A549 (cell line): ENCODE measurements around the gene SPDYE4. TPM values are rescaled to one million over a fixed set of nuclear protein-coding genes. Genes with fewer than 3 reads are reported as not detected.

Experiments
- ATAC-seq, 2 experiments: fragments of 200-7000 bp in 1 of 2; fragments of >200 bp in 1 of 2; cut with Nextera tagmentation in 1 of 2; cut with Tn5 transposase in 1 of 2; 3 replicates each; pipeline versions ENCODE4 v1.8.0 to v1.9.1; 2018 to 2020; ENCODE audit warnings: mild to moderate bottlenecking in 1 of 2, moderate library complexity in 1 of 2
- CTCF ChIA-PET: fragments of 300-600 bp; sonication (Branson Sonifier 250); formaldehyde crosslinking; extraction: SDS; loops from one replicate; lab custom pipeline; 2021; ENCODE audit warnings: antibody characterized with exemption, inconsistent platforms; lab: Yijun Ruan, JAX
- POLR2A ChIA-PET: fragments of 350-600 bp; formaldehyde crosslinking; extraction: SDS; loops from one replicate; lab custom pipeline; 2021; ENCODE audit warnings: antibody characterized with exemption, inconsistent platforms; lab: Yijun Ruan, JAX
- DNase-seq, 2 experiments: peaks; one replicate each; pipeline versions ENCODE4 v3.0.0 to v3.0.0-alpha.2; 2011 to 2016; ENCODE audit warnings: low read depth in 1 of 2, low spot score in 1 of 2
- FAIRE-seq: peaks from 2 replicates; lab custom pipeline; 2011; peaks lifted over from hg19 to GRCh38; lab: Jason Lieb, UNC
- H3K27ac ChIP-seq, 2 experiments: fragments of >200 bp; sonication (Bioruptor Twin); formaldehyde crosslinking; 3 replicates each; pipeline ENCODE4 v1.5.1; 2016 to 2017
- H3K4me1 ChIP-seq: fragments of >200 bp; sonication (Bioruptor Twin); formaldehyde crosslinking; 3 replicates; pipeline ENCODE4 v1.6.1; 2016
- H3K4me2 ChIP-seq: fragments of >200 bp; sonication (Bioruptor Twin); formaldehyde crosslinking; 3 replicates; pipeline ENCODE4 v1.6.1; 2016
- H3K4me3 ChIP-seq: fragments of >200 bp; sonication (Bioruptor Twin); formaldehyde crosslinking; 3 replicates; pipeline ENCODE4 v1.5.1; 2016
- H3K9me3 ChIP-seq: fragments of >200 bp; sonication (Bioruptor Twin); formaldehyde crosslinking; 3 replicates; pipeline ENCODE4 v1.6.1; 2016
- BHLHE40 ChIP-seq: IDR thresholded peaks from 2 replicates; pipeline ENCODE4 v1.6.1; 2012; ENCODE audit warnings: low read depth, low read length, inconsistent platforms
- CEBPB ChIP-seq, 2 experiments: fragments of >200 bp in 1 of 2; sonication (Bioruptor Twin) in 1 of 2; formaldehyde crosslinking in 1 of 2; IDR thresholded peaks; 2 replicates each; pipeline ENCODE4 v1.6.1; 2012 to 2016
- CHD2 ChIP-seq: fragments of 150-350 bp; IDR thresholded peaks from 2 replicates; pipeline ENCODE4 v1.6.1; 2014; ENCODE audit warnings: low read length; ENCODE audit not compliant: partially characterized antibody
- FOSB ChIP-seq: fragments of 250-450 bp; sonication (Bioruptor Pico); IDR thresholded peaks from 2 replicates; pipeline ENCODE4 v1.5.0; 2020; ENCODE audit warnings: mild to moderate bottlenecking, moderate library complexity
- FOXS1 ChIP-seq: fragments of 250-450 bp; sonication (Bioruptor Pico); IDR thresholded peaks from 2 replicates; pipeline ENCODE4 v1.5.0; 2020; ENCODE audit warnings: mild to moderate bottlenecking, moderate library complexity
- GATA3 ChIP-seq: IDR thresholded peaks from 2 replicates; pipeline ENCODE4 v1.6.1; 2012; ENCODE audit warnings: borderline replicate concordance
- HEYL ChIP-seq: fragments of 250-450 bp; sonication (Bioruptor Pico); IDR thresholded peaks from 2 replicates; pipeline ENCODE4 v1.8.0; 2021; ENCODE audit warnings: mild to moderate bottlenecking, moderate library complexity
- HOXB13 ChIP-seq: fragments of 250-450 bp; sonication (Bioruptor Pico); IDR thresholded peaks from 2 replicates; pipeline ENCODE4 v1.5.0; 2020; ENCODE audit warnings: low read depth, mild to moderate bottlenecking, moderate library complexity
- HOXB5 ChIP-seq: fragments of 250-450 bp; sonication (Bioruptor Pico); IDR thresholded peaks from 2 replicates; pipeline ENCODE4 v1.5.0; 2020; ENCODE audit warnings: mild to moderate bottlenecking, moderate library complexity
- JUN ChIP-seq, 2 experiments: fragments of >200 bp; sonication (Bioruptor Twin); formaldehyde crosslinking; IDR thresholded peaks; 2 replicates in 1 of 2; 3 replicates in 1 of 2; pipeline ENCODE4 v1.6.1; 2016 to 2017
- KDM5A ChIP-seq: fragments of 200-600 bp; sonication (generic); IDR thresholded peaks from 2 replicates; pipeline ENCODE4 v1.6.1; 2016; ENCODE audit warnings: antibody characterized with exemption, mild to moderate bottlenecking
- MAFK ChIP-seq: fragments of 450-650 bp; IDR thresholded peaks from 2 replicates; pipeline ENCODE4 v1.6.1; 2014; ENCODE audit not compliant: partially characterized antibody
- MYC ChIP-seq: IDR thresholded peaks from 2 replicates; pipeline ENCODE4 v1.6.1; 2012; ENCODE audit warnings: mild to moderate bottlenecking, inconsistent platforms, low read length, improper control_type of control experiment, borderline replicate concordance
- POLR2A ChIP-seq: IDR thresholded peaks from 2 replicates; pipeline ENCODE4 v1.6.1; 2012; ENCODE audit warnings: mild to moderate bottlenecking, low read length
- RAD21 ChIP-seq, 2 experiments: fragments of >200 bp in 1 of 2; sonication (Bioruptor Twin) in 1 of 2; formaldehyde crosslinking in 1 of 2; IDR thresholded peaks in 1 of 2; conservative IDR thresholded peaks in 1 of 2; 2 replicates in 1 of 2; 3 replicates in 1 of 2; pipeline ENCODE4 v1.6.1; 2012 to 2018; ENCODE audit warnings: inconsistent platforms in 1 of 2
- RARB ChIP-seq: fragments of 250-450 bp; sonication (Bioruptor Pico); IDR thresholded peaks from 2 replicates; pipeline ENCODE4 v1.8.0; 2021; ENCODE audit warnings: mild to moderate bottlenecking, moderate library complexity
- RCOR1 ChIP-seq: fragments of 150-350 bp; IDR thresholded peaks from 2 replicates; pipeline ENCODE4 v1.6.1; 2014; ENCODE audit warnings: antibody characterized with exemption, low read length, low read depth
- RNF2 ChIP-seq: fragments of 200-600 bp; sonication (generic); IDR thresholded peaks from 2 replicates; pipeline ENCODE4 v1.6.1; 2016; ENCODE audit warnings: low read depth, mild to moderate bottlenecking, antibody characterized with exemption, moderate library complexity, borderline replicate concordance
- SREBF2 ChIP-seq: fragments of 450-650 bp; IDR thresholded peaks from 2 replicates; pipeline ENCODE4 v1.6.1; 2014; ENCODE audit warnings: mild to moderate bottlenecking, moderate library complexity
- TP53 ChIP-seq: fragments of 250-450 bp; sonication (Bioruptor Pico); IDR thresholded peaks from 2 replicates; pipeline ENCODE4 v1.5.0; 2021; ENCODE audit warnings: mild to moderate bottlenecking, moderate library complexity
- ZFP36 ChIP-seq: fragments of 450-650 bp; IDR thresholded peaks from 2 replicates; pipeline ENCODE4 v1.6.1; 2014; ENCODE audit warnings: borderline replicate concordance; ENCODE audit not compliant: partially characterized antibody
- ZSCAN20 ChIP-seq: fragments of 250-450 bp; sonication (Bioruptor Pico); IDR thresholded peaks from 2 replicates; pipeline ENCODE4 v1.8.0; 2022; ENCODE audit warnings: mild to moderate bottlenecking, moderate library complexity
- WGBS: methylation state at CpG from one replicate; pipeline ENCODE4 v1.1.6; 2017; ENCODE audit errors: missing lambda C conversion rate; 5-methylcytosine and 5-hydroxymethylcytosine counted together
- polyA plus RNA-seq, 4 experiments: library from polyadenylated mRNA; depleted of rRNA in 3 of 4; stranded (reverse); fragments of >200 nt; fragmentation: RNase III in 1 of 4; extraction: RNeasy Plus Mini Kit Qiagen cat#74134 plus additional on column Dnase treatment in 1 of 4; gene quantifications; 2 replicates in 3 of 4; 3 replicates in 1 of 4; pipeline ENCODE4 v1.2.3, GENCODE V29; 2011 to 2017
- TF ChIP-seq, protein P1 (sequence below): fragments of >200 bp; sonication (Bioruptor Twin); formaldehyde crosslinking; IDR thresholded peaks from 3 replicates; pipeline ENCODE4 v1.6.1; 2016
- TF ChIP-seq, protein P2 (sequence below): IDR thresholded peaks from 2 replicates; pipeline ENCODE4 v1.6.1; 2012
- TF ChIP-seq, protein P3 (sequence below): fragments of >200 bp; sonication (Bioruptor Twin); formaldehyde crosslinking; IDR thresholded peaks from 2 replicates; pipeline ENCODE4 v1.6.1; 2016
- TF ChIP-seq, protein P4 (sequence below): IDR thresholded peaks from 2 replicates; pipeline ENCODE4 v1.6.1; 2012

SPDYE4 gene
- polyA plus RNA-seq, 2 of the 4 experiments (the other 2 are of a cell fraction) = not detected

DNA sequence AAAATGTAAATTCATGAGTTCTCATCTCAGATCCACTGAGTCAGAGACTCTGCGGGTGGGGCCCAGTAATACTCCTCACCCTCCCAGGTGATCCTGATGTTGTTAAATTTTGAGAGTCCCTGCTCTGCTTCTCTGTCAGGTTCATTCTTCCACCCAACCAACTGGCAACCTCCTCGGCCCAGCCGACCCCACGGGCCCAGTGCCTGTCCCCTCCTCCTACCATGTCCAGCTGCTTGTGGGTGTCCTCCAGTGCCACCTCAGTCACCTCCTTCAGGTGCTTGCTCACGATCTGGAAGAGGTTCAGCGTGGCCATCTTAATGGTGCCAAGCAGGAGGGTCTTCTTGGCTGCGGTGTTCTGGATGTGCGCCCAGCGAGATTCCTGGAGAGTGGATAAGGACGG lies 23.5 kb downstream of the SPDYE4 start:
- Histone ChIP-seq H3K4me2 (no peak overlapping the region), H3K4me3 (no peak overlapping the region), H3K9me3 (no peaks in the 10 kb centered on the region), H3K4me1 (no peaks in the 10 kb centered on the region), H3K27ac (no peak overlapping the region)
- TF ChIP-seq ZSCAN20 (CRISPR knock-in tag) = no peak
- no peak for TF ChIP-seq CEBPB (IDR thresholded peaks at IDR 0.05)
- no peak for TF ChIP-seq FOXS1 (CRISPR knock-in tag)
- TF ChIP-seq HOXB13 (CRISPR knock-in tag) = no peak
- TF ChIP-seq GATA3 = no peak
- TF ChIP-seq RAD21 (conservative IDR thresholded peaks at IDR 0.05 in 1 of 2, IDR thresholded peaks at IDR 0.05 in 1 of 2) = no peak
- no peak for TF ChIP-seq RNF2
- TF ChIP-seq FOSB (CRISPR knock-in tag) = no peak
- TF ChIP-seq MAFK = no peak
- TF ChIP-seq, protein P1, sequence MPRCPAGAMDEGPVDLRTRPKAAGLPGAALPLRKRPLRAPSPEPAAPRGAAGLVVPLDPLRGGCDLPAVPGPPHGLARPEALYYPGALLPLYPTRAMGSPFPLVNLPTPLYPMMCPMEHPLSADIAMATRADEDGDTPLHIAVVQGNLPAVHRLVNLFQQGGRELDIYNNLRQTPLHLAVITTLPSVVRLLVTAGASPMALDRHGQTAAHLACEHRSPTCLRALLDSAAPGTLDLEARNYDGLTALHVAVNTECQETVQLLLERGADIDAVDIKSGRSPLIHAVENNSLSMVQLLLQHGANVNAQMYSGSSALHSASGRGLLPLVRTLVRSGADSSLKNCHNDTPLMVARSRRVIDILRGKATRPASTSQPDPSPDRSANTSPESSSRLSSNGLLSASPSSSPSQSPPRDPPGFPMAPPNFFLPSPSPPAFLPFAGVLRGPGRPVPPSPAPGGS = no peak
- TF ChIP-seq JUN (IDR thresholded peaks at IDR 0.05) = no peak
- no peak for TF ChIP-seq RARB (CRISPR knock-in tag)
- no peak for TF ChIP-seq KDM5A
- no peak for TF ChIP-seq MYC
- TF ChIP-seq POLR2A = no peak
- no peak for TF ChIP-seq CHD2
- no peak for TF ChIP-seq TP53 (CRISPR knock-in tag)
- no peak for FAIRE-seq
- ATAC-seq = no peak
- WGBS = 78% methylated on average over 10 of the region's 10 CpGs
- POLR2A ChIA-PET = no interaction called here
- no peak for DNase-seq
- CTCF ChIA-PET = interaction anchor here (2.7 kb wide), 1 partner anchor 12 kb away, joined by 12 read pairs; no protein-coding TSS in a partner anchor

DNA sequence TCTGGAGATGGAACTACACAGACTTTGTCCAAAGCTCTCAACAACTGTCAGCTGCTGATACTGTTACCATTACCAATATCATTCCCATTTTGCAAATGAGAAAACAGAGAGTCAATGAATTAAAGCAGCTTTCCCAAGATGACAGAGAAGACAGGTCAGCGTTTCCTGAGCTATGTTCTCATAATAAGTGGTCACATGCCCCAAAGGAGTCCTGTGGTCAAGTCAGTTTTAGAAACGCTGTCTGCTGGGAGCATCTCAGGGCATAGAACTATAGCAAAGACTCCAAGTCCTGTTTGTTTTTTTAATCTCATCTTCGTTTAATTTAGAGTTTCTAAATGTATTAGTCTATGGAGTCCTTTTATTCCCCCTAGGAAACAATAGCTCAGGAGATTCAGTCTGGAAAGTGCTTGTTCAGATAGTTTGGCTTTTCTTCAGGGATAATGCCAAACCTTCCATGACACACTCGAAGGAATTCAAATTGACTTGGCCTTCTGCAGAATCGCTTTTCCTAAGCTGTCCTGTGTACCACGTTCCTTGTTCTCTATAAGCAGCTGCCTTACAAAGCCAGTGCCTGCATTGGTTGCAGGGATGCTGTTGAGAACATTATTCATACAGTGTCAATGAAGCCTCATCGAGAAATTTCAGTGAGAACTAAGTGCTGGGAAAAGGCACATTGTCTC lies 25.8 kb downstream of the SPDYE4 start:
- CTCF ChIA-PET = interaction anchor here (0.6 to 2.7 kb wide), 7 partner anchors 8 to 349 kb away, joined by 3 to 12 read pairs (median 3); no protein-coding TSS in a partner anchor
- ATAC-seq (0 out of 6 replicates have a peak, but pooled peaks of 1 of the 2 experiments have one; percentile 16), FAIRE-seq (no peak)

DNA sequence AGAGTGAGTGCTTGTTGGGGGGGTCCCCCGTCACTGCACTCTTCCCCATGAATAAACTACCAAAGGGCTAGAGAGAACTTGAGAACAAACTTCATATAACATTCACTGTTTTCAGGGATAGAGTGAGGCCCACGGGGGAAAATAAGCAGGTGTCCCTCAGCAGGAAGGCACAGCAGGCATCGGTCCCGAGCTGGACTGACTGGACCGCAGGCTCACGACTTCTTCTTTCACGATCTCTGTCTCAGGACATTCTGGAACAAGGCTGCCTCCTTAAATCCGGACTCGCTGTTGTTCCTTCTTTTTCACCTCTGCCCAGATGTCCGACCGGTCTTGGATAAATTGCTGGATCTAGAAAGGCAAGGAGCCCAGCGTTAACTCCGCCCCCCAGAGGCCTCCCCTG lies 28.5 kb downstream of the SPDYE4 start:
- no peak for DNase-seq
- Histone ChIP-seq H3K4me1 (no peaks in the 10 kb centered on the region), H3K9me3 (no peaks in the 10 kb centered on the region), H3K4me3 (no peak overlapping the region), H3K4me2 (no peak overlapping the region), H3K27ac (no peak overlapping the region)
- no peak for FAIRE-seq
- POLR2A ChIA-PET = no interaction called here
- CTCF ChIA-PET = interaction anchor here (0.7 to 0.9 kb wide), 2 partner anchors 308 to 320 kb away, joined by 3 read pairs; no protein-coding TSS in a partner anchor
- ATAC-seq = no peak
- WGBS = 77% methylated on average over 13 of the region's 13 CpGs
- TF ChIP-seq, protein P2, sequence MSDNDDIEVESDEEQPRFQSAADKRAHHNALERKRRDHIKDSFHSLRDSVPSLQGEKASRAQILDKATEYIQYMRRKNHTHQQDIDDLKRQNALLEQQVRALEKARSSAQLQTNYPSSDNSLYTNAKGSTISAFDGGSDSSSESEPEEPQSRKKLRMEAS = no peak
- TF ChIP-seq, protein P3, sequence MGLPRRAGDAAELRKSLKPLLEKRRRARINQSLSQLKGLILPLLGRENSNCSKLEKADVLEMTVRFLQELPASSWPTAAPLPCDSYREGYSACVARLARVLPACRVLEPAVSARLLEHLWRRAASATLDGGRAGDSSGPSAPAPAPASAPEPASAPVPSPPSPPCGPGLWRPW = no peak
- TF ChIP-seq RCOR1 (no peak), HOXB5 (no peak)
- TF ChIP-seq, protein P4, sequence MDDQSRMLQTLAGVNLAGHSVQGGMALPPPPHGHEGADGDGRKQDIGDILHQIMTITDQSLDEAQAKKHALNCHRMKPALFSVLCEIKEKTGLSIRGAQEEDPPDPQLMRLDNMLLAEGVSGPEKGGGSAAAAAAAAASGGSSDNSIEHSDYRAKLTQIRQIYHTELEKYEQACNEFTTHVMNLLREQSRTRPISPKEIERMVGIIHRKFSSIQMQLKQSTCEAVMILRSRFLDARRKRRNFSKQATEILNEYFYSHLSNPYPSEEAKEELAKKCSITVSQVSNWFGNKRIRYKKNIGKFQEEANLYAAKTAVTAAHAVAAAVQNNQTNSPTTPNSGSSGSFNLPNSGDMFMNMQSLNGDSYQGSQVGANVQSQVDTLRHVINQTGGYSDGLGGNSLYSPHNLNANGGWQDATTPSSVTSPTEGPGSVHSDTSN = no peak

More for the DNA sequence above, 25.8 kb downstream of the SPDYE4 start:
- H3K4me2 ChIP-seq = no peak overlapping the region
- no peak for TF ChIP-seq SREBF2
- no peak for TF ChIP-seq HEYL (CRISPR knock-in tag)
- no peak for TF ChIP-seq CHD2
- TF ChIP-seq, protein P1 = no peak
- TF ChIP-seq BHLHE40 = no peak
- TF ChIP-seq ZFP36 = no peak
- H3K27ac ChIP-seq = no peak overlapping the region
- no peak for DNase-seq
- no peak overlapping the region for H3K4me3 ChIP-seq
- 30% methylated on average over 7 of the region's 7 CpGs for WGBS
- no peaks in the 10 kb centered on the region for H3K9me3 ChIP-seq
- POLR2A ChIA-PET = no interaction called here
- H3K4me1 ChIP-seq = no peaks in the 10 kb centered on the region
